HG03039 (cell line): ENCODE results near the gene CDC6.

Source experiments
- ATAC-seq: cut with Tn5 transposase; IDR thresholded peaks from one replicate; pipeline ENCODE4 v1.9.1; 2021; ENCODE audit warnings: mild to moderate bottlenecking, moderate library complexity; ENCODE audit not compliant: unreplicated experiment

CDC6 gene

GRCh38 chr17:40350689-40351358 is 63.1 kb downstream of the CDC6 start:
- ATAC-seq, result no peak

DNA sequence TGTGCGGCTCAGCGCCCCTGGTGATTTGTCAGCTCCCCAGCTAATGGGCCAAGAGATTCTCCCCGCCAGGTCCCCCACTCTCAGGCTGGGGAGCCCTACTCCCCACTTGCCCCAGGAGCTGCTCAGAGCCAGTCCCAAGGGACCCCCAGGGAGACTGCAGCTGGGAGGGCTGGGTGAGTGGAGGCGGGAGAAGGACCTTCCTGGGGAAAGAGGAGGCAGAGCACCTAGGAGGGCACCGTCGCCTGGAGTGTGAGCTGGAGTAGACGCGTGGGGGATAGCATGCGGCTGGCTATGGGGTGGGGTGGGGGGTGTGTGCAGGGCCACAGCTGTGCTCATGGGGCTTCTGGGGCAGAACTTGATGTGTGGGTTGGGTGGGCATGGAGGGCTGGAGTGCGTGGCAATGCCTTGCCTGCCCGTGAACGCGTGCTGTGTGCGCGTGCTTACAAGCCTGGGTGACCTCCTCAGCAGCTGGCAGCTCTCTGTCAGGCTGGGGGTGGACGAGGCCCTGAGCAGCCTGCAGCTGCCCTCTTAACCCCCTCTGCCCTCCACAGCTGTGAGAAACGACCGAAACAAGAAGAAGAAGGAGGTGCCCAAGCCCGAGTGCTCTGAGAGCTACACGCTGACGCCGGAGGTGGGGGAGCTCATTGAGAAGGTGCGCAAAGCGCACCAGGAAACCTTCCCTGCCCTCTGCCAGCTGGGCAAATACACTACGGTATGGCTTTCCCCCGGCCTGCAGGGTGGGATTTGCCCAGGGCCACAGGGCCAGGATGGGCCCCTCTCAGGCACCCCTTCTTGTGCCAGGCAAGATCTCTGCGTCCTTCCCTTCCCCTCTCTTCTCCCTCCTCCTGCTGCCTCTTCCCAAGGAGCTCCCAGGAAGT is 63.9 kb downstream of the CDC6 start:
- no peak for ATAC-seq

DNA sequence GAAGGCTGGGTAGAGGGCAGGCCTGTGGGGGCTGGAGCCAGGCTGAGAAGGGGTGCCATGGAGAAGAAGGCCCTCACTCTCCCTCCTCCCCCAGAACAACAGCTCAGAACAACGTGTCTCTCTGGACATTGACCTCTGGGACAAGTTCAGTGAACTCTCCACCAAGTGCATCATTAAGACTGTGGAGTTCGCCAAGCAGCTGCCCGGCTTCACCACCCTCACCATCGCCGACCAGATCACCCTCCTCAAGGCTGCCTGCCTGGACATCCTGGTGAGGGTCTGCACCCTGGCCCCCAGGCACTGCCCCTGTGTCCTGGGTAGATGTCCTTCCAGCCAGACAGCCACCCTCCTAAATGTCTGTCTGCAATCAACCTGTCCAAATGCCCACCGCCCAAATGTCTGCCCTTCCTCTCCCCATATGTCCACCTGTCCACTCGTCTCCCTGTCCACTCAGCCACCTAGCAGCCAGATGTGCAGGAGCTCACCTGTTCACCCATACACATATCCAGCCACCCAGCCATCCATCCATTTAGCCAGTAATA is 64.6 kb downstream of the CDC6 start:
- ATAC-seq, result no peak

GRCh38 chr17:40352779-40353394 is 65.2 kb downstream of the CDC6 start:
- no peak for ATAC-seq
